GM06990 (cell line): ENCODE results near the gene TMEM62.
A peak's percentile ranks its signal among the peaks of the same experiment; 100 is the strongest.

ENCODE experiments used
- DNase-seq: peaks from one replicate; pipeline ENCODE4 v3.0.0-alpha.2; 2011; ENCODE audit not compliant: insufficient read length; ENCODE audit errors: extremely low read depth
- H3K27me3 ChIP-seq: replicated peaks from 2 replicates; pipeline ENCODE4 v1.6.0; 2011; ENCODE audit warnings: low read length; ENCODE audit not compliant: control insufficient read depth, insufficient read depth
- H3K36me3 ChIP-seq: 2 replicates; pipeline ENCODE4 v1.5.1; 2011; ENCODE audit warnings: low read length; ENCODE audit not compliant: control insufficient read depth, insufficient read depth
- H3K4me3 ChIP-seq: replicated peaks from 2 replicates; pipeline ENCODE4 v1.5.1; 2011; ENCODE audit warnings: low read depth, mild to moderate bottlenecking, control low read depth, low read length
- TF ChIP-seq, protein P1 (sequence below): IDR thresholded peaks from 2 replicates; pipeline ENCODE4 v1.5.1; 2011; ENCODE audit warnings: low read length, control low read depth, mild to moderate bottlenecking, inconsistent platforms; ENCODE audit not compliant: insufficient read depth, poor library complexity, severe bottlenecking

The TMEM62 gene

DNA sequence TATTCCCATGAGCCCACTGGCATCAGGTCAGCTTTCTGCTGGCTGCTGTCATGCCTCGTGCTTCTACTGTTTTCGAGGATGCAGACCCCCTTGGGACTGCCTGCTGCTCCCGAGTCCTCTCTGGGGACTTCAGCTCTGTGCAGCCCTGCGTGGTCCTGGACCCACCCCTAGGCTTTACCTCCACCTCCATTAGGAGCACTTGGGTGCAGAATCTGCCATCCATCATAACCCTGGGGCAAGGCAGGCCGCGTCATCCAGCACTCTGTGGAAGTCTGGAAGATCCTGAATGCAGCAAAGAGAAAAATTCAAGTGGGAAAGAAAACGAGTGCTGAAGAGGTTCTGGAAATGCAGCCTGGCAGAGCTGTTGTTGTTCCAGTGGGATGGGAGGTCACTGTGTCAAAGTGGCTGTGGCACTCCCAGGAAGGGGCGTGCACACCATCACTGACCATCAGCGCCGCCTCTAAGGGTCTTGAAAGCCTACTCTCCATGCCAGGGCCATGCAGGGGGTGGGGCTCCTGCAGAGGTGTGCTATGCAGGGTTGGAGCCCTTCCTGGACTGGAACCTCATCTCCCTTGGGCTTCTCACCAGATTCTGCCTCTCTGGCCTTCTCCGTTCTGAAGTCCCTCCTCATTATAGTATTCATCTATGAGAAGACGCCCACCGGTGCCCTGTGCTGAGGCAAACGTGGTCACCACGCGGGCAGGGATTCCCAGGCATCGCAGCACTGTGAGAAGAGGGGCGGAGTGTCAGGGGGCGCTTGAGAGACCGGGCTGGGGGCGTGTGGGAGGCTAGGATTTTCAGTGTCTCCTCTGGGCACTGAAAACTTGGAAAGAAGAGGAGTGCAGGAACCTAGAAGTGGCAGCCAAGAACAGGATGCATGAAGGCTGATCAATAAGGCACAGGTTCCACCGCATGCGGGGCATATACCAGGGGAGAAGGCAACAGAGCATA is 74.9 kb downstream of the TMEM62 start:
- TF ChIP-seq, protein P1, sequence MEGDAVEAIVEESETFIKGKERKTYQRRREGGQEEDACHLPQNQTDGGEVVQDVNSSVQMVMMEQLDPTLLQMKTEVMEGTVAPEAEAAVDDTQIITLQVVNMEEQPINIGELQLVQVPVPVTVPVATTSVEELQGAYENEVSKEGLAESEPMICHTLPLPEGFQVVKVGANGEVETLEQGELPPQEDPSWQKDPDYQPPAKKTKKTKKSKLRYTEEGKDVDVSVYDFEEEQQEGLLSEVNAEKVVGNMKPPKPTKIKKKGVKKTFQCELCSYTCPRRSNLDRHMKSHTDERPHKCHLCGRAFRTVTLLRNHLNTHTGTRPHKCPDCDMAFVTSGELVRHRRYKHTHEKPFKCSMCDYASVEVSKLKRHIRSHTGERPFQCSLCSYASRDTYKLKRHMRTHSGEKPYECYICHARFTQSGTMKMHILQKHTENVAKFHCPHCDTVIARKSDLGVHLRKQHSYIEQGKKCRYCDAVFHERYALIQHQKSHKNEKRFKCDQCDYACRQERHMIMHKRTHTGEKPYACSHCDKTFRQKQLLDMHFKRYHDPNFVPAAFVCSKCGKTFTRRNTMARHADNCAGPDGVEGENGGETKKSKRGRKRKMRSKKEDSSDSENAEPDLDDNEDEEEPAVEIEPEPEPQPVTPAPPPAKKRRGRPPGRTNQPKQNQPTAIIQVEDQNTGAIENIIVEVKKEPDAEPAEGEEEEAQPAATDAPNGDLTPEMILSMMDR, result no peak
- H3K27me3 ChIP-seq, result no peaks in the 10 kb centered on the region; the same call in 1 of the 2 replicates

GRCh38 chr15:43209059-43209824 is 75.9 kb downstream of the TMEM62 start:
- H3K4me3 ChIP-seq, result no peak overlapping the region
- H3K36me3 ChIP-seq, result no peaks in the 10 kb centered on the region
- TF ChIP-seq, protein P1, result peak; percentile 16
- H3K27me3 ChIP-seq, result no peaks in the 10 kb centered on the region; the same call in 1 of the 2 replicates
- no peak for DNase-seq

More for the DNA sequence above, 74.9 kb downstream of the TMEM62 start:
- H3K4me3 ChIP-seq, result no peak overlapping the region
- no peaks in the 10 kb centered on the region for H3K36me3 ChIP-seq
- no peak for DNase-seq

DNA sequence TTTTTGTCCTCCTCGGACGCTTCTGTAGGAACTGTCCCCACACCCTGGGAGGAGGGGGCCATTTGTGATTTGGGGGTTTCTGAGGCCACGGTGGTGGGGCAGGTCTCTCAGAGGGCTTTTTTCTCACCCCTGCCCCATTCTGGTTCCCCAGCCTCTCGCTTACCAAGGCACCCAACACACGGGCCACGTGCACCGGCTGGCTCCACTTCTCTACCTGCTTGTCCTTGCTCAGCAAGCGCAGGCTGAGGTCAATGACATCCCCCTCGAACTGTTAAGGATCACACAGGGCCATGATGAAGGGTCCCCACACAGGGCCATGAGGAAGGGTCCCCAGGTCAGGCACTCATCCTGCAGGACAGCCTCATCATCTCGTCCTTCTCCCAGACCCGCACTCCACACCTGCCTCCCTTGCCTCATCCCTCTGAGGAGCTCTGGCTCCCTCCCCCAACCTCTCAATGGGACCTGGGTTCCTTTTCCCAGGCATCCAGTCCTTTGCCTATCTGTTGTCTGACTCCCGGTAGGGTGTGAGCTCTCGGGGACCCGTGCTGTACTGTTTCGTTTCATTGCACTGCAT is 76.9 kb downstream of the TMEM62 start:
- TF ChIP-seq, protein P1, result no peak
- no peak for DNase-seq
- Histone ChIP-seq H3K4me3 (no peak overlapping the region), H3K27me3 (no peaks in the 10 kb centered on the region; the same call in 1 of the 2 replicates), H3K36me3 (no peaks in the 10 kb centered on the region)

DNA sequence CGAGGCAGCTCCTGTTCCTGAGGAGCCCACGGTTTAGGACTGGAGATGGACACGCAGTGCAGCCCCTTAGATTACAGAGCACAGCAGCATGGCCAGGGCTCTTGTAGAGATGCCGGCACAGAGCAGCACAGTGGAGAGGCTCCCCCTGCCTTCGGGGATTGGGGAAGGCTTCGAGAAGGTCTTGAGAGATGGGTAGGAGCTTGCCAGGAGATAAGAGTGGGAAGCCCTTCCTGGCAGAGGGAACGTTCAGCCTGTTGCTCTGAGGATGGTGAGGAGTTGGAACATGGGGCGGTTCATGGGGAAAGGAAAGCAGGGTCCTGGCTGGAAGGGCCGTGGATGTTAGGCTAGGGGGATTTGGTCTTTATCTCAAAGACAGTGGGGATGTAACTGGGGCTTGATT is 77.4 kb downstream of the TMEM62 start:
- no peaks in the 10 kb centered on the region for H3K36me3 ChIP-seq
- no peak for DNase-seq
- TF ChIP-seq, protein P1, result no peak
- no peak overlapping the region for H3K4me3 ChIP-seq
- H3K27me3 ChIP-seq, result no peaks in the 10 kb centered on the region; the same call in 1 of the 2 replicates

- no peaks in the 10 kb centered on the region for H3K36me3 ChIP-seq
- TF ChIP-seq, protein P1, result no peak
- no peak for DNase-seq
Measured at GRCh38 chr15:43211224-43211735, 77.9 kb downstream of the TMEM62 start.

More at GRCh38 chr15:43211224-43211735, 77.9 kb downstream of the TMEM62 start:
- H3K27me3 ChIP-seq, result no peaks in the 10 kb centered on the region; the same call in 1 of the 2 replicates
- no peak overlapping the region for H3K4me3 ChIP-seq
